ENCODE results near the gene DOCK9.

The DOCK9 gene

DNA sequence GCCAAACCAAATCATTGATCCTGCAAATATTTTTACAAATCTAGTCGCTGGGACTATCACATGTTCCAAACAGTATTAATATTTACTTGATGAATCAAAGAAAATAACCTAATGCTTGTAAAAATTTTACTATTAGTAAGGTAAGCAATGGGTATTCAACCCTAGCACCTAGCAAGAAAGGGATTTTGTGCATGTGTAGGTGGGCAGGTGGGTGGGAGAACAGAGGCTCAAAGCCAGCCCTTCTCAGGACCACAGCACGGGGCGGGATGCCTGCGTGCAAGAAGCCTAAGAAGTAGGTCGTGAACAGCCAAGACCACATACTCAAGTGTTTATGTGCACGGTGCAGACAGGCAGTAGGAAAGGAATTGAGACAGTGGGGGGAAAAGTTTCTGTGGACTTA is 26.6 kb downstream of the DOCK9 start:
- Histone ChIP-seq H3K9ac (ENCODE audit: low read length) (no peak overlapping the region), H3K27me3 (ENCODE audit: control insufficient read depth, insufficient read depth, low read length) (no peaks in the 10 kb centered on the region), H3K4me3 (ENCODE audit: low read length) (no peak overlapping the region), H3K27ac (ENCODE audit: low read depth, low read length) (no peak overlapping the region), H3K36me3 (ENCODE audit: control insufficient read depth, insufficient read depth, low read length) (no peaks in the 10 kb centered on the region), H3K4me1 (ENCODE audit: control insufficient read depth, insufficient read depth, low read length) (no peaks in the 10 kb centered on the region)

DNA sequence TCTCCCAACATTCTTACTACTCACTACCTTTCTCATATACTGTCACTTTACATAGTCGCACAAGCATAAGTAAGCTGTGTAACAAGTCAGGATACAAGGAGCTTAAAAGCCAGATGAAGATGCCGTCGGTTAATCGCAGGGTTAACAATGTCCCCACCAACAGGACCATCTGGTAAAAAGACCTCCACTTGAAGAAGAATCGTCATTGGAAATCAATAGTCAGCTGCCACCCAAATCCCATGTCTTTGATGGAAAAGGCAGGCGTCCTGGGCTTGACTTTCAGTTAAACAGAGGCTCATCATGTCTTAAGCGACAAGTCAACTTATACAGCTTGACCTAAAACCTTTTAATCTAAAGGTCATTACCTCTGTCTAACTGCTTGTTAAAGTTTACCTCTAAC is 27.2 kb downstream of the DOCK9 start:
- H3K4me3 ChIP-seq (ENCODE audit: low read length) = no peak overlapping the region
- H3K27me3 ChIP-seq (ENCODE audit: control insufficient read depth, insufficient read depth, low read length) = no peaks in the 10 kb centered on the region
- no peaks in the 10 kb centered on the region for H3K36me3 ChIP-seq (ENCODE audit: control insufficient read depth, insufficient read depth, low read length)
- no peak overlapping the region for H3K27ac ChIP-seq (ENCODE audit: low read depth, low read length)
- H3K9ac ChIP-seq (ENCODE audit: low read length) = no peak overlapping the region
- H3K4me1 ChIP-seq (ENCODE audit: control insufficient read depth, insufficient read depth, low read length) = no peaks in the 10 kb centered on the region

DNA sequence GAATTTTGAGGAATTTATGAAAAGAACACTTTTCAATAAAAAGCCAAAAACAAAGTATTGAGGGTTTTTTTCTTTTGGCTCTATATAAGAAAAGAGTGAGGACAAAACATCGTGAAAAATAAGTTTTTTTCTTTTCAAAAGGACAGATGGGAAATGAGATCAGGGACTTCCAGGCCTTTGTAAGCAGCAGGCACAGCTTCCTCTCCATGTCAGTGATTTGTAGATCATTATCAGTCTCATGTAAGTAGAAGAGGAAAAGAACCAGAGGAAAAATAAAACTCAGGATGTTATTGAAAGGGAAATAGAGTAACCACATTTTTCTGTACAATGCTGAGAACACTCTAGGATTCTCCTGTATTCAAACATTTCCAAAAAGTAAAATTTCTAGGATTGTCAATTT is 29.9 kb downstream of the DOCK9 start:
- no peaks in the 10 kb centered on the region for H3K27me3 ChIP-seq (ENCODE audit: control insufficient read depth, insufficient read depth, low read length)
- no peaks in the 10 kb centered on the region for H3K36me3 ChIP-seq (ENCODE audit: control insufficient read depth, insufficient read depth, low read length)
- H3K27ac ChIP-seq (ENCODE audit: low read depth, low read length) = no peak overlapping the region

DNA sequence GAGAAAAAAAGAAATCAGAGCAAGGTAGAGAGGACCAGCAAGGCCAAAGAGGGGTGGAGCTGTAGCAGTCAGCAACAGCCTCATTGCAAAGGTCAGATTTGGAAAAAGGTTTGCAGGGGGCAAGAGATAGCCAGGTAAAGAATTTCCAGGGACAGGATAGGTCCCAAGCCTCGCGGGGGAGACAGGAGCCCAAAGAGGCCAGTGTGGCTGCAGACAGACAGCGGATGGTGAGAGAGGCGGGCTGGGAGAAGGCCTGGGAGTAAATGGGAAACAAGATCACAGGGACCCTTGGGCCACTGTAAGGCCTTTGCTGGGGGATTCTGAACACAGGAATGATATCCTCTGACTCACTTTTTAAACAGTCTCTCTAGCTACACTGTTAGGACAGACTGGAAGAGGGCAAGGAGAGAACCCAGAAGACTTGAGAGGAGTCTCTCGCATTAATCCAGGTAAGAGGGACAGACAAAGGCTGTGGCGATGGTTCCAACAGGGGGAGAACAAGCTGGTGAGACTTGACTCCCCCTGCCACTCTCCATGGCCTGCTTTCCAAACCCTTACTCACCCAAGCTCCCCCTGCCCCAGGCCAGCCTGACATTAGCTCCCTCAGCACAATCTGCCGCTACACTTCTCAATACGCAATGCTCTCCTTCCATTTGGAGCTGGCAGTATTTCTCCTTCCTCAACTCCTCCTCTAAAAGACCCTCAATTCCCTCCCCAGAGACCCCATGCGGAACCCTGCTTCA is 31.8 kb downstream of the DOCK9 start:
- H3K9ac ChIP-seq (ENCODE audit: low read length) = no peak overlapping the region
- no peak overlapping the region for H3K4me3 ChIP-seq (ENCODE audit: low read length)
- H3K36me3 ChIP-seq (ENCODE audit: control insufficient read depth, insufficient read depth, low read length) = no peaks in the 10 kb centered on the region
- no peak overlapping the region for H3K27ac ChIP-seq (ENCODE audit: low read depth, low read length)
- no peaks in the 10 kb centered on the region for H3K4me1 ChIP-seq (ENCODE audit: control insufficient read depth, insufficient read depth, low read length)
- no peaks in the 10 kb centered on the region for H3K27me3 ChIP-seq (ENCODE audit: control insufficient read depth, insufficient read depth, low read length)

More for the DNA sequence above, 29.9 kb downstream of the DOCK9 start:
- Histone ChIP-seq H3K9ac (ENCODE audit: low read length) (no peak overlapping the region), H3K4me1 (ENCODE audit: control insufficient read depth, insufficient read depth, low read length) (no peaks in the 10 kb centered on the region), H3K4me3 (ENCODE audit: low read length) (no peak overlapping the region)

DNA sequence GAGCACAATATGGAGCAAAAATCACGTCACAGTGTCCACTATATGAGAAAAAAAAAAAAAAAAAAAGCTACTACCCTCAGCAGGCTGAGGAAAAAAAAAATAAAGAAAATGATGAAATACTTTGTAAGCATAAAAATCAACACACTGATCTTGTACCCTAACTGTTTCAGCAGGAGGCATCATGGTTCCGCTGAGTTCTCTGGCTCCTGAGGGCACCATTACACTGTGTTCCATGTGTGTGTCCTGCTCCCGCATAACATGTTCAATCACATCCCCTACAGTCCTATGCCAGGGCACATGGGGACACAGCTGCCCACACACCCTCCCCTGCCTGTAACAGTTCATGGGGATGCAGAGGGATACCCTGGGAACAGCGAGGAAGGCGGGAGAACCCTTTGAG is 33.5 kb downstream of the DOCK9 start:
- no peak overlapping the region for H3K27ac ChIP-seq (ENCODE audit: low read depth, low read length)
- no peaks in the 10 kb centered on the region for H3K27me3 ChIP-seq (ENCODE audit: control insufficient read depth, insufficient read depth, low read length)
- no peaks in the 10 kb centered on the region for H3K4me1 ChIP-seq (ENCODE audit: control insufficient read depth, insufficient read depth, low read length)
- H3K4me3 ChIP-seq (ENCODE audit: low read length) = no peak overlapping the region
- H3K9ac ChIP-seq (ENCODE audit: low read length) = no peak overlapping the region
- no peaks in the 10 kb centered on the region for H3K36me3 ChIP-seq (ENCODE audit: control insufficient read depth, insufficient read depth, low read length)

DNA sequence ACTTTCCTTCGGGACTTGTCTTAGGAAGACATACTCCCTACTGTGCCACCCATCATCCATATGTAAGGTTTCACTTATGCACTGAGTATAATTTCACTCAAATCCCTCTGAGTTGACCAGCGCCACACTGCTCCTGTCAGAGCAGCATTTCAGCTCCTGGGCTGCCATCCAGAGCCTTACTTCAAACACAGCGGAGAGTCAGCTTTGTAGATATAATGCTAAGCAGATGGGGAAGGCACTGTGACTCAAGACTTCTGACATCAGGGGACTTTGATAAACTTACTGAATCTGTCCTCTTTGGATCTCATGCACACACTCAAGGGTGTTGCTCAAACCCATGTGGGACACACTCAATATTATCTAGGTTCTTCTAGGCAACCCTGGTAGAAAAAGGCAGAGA is 34.9 kb downstream of the DOCK9 start:
- Histone ChIP-seq H3K27ac (ENCODE audit: low read depth, low read length) (no peak overlapping the region), H3K9ac (ENCODE audit: low read length) (no peak overlapping the region), H3K4me3 (ENCODE audit: low read length) (no peak overlapping the region), H3K4me1 (ENCODE audit: control insufficient read depth, insufficient read depth, low read length) (no peaks in the 10 kb centered on the region), H3K36me3 (ENCODE audit: control insufficient read depth, insufficient read depth, low read length) (no peaks in the 10 kb centered on the region), H3K27me3 (ENCODE audit: control insufficient read depth, insufficient read depth, low read length) (no peaks in the 10 kb centered on the region)

DNA sequence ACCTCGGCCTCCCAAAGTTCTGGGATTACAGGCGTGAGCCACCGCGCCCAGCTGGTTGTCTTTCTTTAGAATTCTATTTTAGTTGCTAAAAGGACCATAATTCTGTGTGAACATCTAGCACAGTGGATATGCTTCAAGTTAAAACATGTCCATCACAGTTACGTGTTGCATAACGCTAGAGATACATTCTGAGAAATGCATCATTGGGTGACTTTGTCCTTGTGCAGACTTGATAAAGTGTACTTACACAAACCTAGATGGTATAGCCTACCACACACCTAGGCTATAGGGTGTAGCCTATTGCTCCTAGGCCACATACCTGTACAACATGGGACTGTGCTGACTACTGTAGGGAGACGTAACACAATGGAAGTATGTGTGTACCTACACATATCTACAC is 35.4 kb downstream of the DOCK9 start:
- Histone ChIP-seq H3K9ac (ENCODE audit: low read length) (no peak overlapping the region), H3K27me3 (ENCODE audit: control insufficient read depth, insufficient read depth, low read length) (no peaks in the 10 kb centered on the region), H3K36me3 (ENCODE audit: control insufficient read depth, insufficient read depth, low read length) (no peaks in the 10 kb centered on the region), H3K27ac (ENCODE audit: low read depth, low read length) (no peak overlapping the region), H3K4me1 (ENCODE audit: control insufficient read depth, insufficient read depth, low read length) (no peaks in the 10 kb centered on the region), H3K4me3 (ENCODE audit: low read length) (no peak overlapping the region)

DNA sequence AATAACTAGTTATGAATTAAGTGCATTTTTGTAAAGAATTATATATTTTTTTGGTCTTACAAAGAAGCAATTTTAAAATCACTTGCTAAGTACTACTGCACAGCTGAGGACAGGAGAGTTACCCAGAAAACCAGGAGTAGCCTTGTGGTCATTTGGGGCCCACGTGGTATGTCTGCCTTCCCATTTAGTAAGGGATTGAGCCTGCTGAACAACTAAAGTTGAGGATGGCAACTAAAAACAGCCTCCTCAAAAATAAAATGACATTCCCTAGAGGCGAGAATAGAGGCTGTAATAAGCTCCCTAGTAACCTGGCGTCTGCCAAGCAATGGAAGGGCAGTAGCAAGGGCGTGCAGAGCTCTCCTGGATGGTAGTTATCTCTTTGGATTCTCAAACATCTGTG is 36.3 kb downstream of the DOCK9 start:
- Histone ChIP-seq H3K9ac (ENCODE audit: low read length) (no peak overlapping the region), H3K27me3 (ENCODE audit: control insufficient read depth, insufficient read depth, low read length) (no peaks in the 10 kb centered on the region), H3K4me1 (ENCODE audit: control insufficient read depth, insufficient read depth, low read length) (no peaks in the 10 kb centered on the region), H3K36me3 (ENCODE audit: control insufficient read depth, insufficient read depth, low read length) (no peaks in the 10 kb centered on the region), H3K4me3 (ENCODE audit: low read length) (no peak overlapping the region), H3K27ac (ENCODE audit: low read depth, low read length) (no peak overlapping the region)

DNA sequence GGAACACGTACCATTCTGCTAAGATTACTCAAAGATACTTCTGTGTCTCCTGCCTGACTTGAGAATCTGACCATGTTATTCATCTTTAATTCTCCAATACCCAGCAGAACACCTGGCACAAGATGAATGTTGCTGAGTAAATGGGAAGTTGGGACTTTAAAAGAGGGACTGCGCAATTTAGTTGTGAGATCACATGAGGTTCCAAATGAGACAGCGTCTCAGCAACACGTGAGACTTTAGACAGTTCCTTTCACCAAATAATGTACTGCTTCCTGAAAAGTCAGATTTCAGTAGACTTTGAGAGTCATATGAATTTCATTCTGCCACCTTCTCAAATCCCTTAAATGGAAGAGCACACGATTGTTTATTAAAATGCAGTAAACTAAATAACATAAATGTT is 36.7 kb downstream of the DOCK9 start:
- Histone ChIP-seq H3K27me3 (ENCODE audit: control insufficient read depth, insufficient read depth, low read length) (no peaks in the 10 kb centered on the region), H3K4me3 (ENCODE audit: low read length) (no peak overlapping the region), H3K36me3 (ENCODE audit: control insufficient read depth, insufficient read depth, low read length) (no peaks in the 10 kb centered on the region), H3K9ac (ENCODE audit: low read length) (no peak overlapping the region), H3K27ac (ENCODE audit: low read depth, low read length) (no peak overlapping the region), H3K4me1 (ENCODE audit: control insufficient read depth, insufficient read depth, low read length) (no peaks in the 10 kb centered on the region)

DNA sequence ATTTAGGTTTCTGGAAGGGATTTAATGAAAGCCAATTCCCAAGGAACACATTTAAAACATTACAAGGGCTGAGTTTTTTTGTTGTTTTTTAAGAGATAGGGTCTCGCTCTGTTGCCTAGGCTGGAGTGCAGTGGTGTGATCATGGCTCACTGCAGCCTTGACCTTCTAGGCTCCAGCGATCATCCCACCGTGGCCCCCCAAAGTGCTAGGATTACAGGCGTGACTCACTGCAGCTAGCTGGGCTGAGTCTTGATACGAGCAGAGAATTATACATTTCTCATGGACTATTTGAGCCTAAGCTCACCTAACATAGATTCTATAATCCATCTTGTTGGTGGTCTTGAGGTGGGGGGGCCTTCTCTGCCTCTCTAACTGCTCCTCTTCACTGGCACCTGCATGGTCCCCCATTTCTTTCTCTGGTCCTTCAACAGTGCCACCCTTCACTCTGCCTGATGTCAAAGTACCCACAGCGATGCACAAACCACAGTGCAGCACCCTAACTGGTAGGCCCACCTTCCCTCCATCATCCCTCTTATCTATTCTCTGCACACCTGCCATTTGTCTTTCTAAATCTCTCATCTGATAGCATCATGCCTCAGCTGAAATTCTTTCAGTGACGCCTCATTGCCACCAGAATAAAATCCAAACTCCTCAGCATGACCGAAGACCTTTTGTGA is 37.4 kb downstream of the DOCK9 start:
- Histone ChIP-seq H3K4me1 (ENCODE audit: control insufficient read depth, insufficient read depth, low read length) (no peaks in the 10 kb centered on the region), H3K27me3 (ENCODE audit: control insufficient read depth, insufficient read depth, low read length) (no peaks in the 10 kb centered on the region), H3K27ac (ENCODE audit: low read depth, low read length) (no peak overlapping the region), H3K4me3 (ENCODE audit: low read length) (no peak overlapping the region), H3K9ac (ENCODE audit: low read length) (no peak overlapping the region), H3K36me3 (ENCODE audit: control insufficient read depth, insufficient read depth, low read length) (no peaks in the 10 kb centered on the region)

DNA sequence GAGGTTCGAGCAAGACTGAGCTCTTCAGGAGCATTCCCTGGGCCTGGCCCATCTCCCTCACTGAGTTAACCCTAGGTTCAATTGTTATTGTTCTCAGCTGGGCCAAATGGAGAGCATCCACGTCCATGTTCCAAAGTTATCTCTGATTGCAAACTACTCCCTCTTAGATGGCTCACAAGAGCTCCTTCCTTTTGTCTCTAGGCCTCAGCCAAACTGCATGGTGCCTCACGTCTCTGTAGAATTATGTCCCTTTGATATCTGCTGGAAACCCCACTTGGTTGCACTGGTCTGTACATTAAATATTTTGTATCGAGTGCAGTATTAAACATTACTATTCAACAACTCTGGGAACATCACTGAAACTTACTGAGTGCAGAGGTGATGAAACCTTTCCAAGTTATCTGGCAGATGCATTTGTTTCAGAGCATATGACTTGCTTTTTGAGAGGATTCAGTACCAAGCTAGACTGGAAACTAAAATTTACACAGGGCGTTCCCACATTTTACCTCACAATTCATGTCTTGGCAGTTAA is 38.1 kb downstream of the DOCK9 start:
- no peaks in the 10 kb centered on the region for H3K36me3 ChIP-seq (ENCODE audit: control insufficient read depth, insufficient read depth, low read length)
- no peak overlapping the region for H3K4me3 ChIP-seq (ENCODE audit: low read length)
- H3K27me3 ChIP-seq (ENCODE audit: control insufficient read depth, insufficient read depth, low read length) = no peaks in the 10 kb centered on the region
- H3K9ac ChIP-seq (ENCODE audit: low read length) = no peak overlapping the region
- no peak overlapping the region for H3K27ac ChIP-seq (ENCODE audit: low read depth, low read length)
- H3K4me1 ChIP-seq (ENCODE audit: control insufficient read depth, insufficient read depth, low read length) = no peaks in the 10 kb centered on the region

DNA sequence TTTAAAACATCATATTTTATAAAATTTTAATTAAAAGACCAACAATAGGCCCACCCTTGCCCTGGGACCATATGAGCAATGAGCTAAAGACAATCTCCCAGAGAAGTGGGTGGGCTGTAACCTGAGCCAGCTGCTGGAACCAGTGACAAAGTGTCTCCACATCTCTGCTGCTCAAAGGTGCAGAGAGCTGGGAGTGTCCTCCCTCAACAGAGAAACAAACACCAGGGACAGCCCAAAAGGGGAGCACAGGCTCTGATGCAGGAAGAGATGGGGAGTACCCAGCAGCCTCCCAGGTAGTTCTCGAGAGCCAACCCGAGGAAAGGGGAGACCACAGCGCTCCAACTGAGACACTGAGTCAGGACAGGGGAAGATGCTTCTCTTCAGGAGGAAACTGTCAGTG is 39.1 kb downstream of the DOCK9 start:
- no peaks in the 10 kb centered on the region for H3K4me1 ChIP-seq (ENCODE audit: control insufficient read depth, insufficient read depth, low read length)
- no peaks in the 10 kb centered on the region for H3K36me3 ChIP-seq (ENCODE audit: control insufficient read depth, insufficient read depth, low read length)
- no peak overlapping the region for H3K9ac ChIP-seq (ENCODE audit: low read length)
- H3K4me3 ChIP-seq (ENCODE audit: low read length) = no peak overlapping the region
- H3K27ac ChIP-seq (ENCODE audit: low read depth, low read length) = no peak overlapping the region
- no peaks in the 10 kb centered on the region for H3K27me3 ChIP-seq (ENCODE audit: control insufficient read depth, insufficient read depth, low read length)

DNA sequence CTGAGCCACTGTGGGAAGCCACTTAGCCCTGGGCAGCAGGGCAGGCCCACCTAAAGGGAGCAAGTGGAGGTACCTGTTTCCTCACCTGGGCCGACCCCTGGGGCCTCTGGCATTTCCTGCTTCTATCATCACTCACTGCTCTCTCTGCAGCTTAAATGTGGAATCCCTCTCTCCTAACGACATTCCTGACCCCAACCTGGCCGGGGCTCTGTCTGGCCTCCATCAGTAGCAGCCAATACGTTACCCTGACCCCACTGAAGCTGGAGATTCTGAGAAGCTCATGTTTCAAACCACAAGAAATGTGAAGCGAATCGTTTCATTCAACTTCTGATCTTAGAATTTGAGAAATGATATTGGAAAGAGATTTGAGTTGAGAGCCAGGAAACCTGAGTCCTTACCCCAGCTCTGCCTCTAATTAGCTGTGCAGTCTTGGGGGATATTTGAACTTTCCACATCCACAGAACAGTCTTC is 39.9 kb downstream of the DOCK9 start:
- Histone ChIP-seq H3K4me1 (ENCODE audit: control insufficient read depth, insufficient read depth, low read length) (no peaks in the 10 kb centered on the region), H3K27ac (ENCODE audit: low read depth, low read length) (no peak overlapping the region), H3K27me3 (ENCODE audit: control insufficient read depth, insufficient read depth, low read length) (no peaks in the 10 kb centered on the region), H3K36me3 (ENCODE audit: control insufficient read depth, insufficient read depth, low read length) (no peaks in the 10 kb centered on the region), H3K9ac (ENCODE audit: low read length) (no peak overlapping the region), H3K4me3 (ENCODE audit: low read length) (no peak overlapping the region)

Data from rectal smooth muscle tissue (tissue), 1 donor.